ENCODE measurements around the gene KCNK7. TPM values are rescaled to one million over a fixed set of nuclear protein-coding genes. Genes with fewer than 3 reads are reported as not detected.

The KCNK7 gene
- total RNA-seq, 1 experiment from 2014 or later = 0.58 TPM

DNA sequence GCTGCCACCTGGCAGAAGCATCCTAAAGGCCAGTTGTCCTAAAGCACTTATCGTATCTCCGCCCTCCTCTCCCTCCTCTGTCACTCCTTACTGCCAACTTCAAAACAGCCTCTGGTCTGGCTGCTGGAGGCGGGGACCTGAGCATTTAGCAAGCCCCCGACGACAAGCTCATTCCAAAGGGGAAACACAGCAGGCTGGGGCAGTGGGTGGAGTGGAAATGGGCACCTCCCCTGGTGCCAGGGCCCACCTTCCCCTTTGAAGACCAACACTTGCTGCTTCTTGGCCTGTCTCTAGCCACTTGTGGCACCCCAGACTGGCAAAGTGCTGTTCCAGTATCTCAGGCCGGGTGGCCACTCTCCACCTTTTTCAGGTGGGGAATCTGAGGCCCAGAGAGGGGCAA is 14.8 kb upstream of the KCNK7 start:
- no peak for TF ChIP-seq EZH2 (IDR thresholded peaks at IDR 0.05; ENCODE audit: low read length, unreplicated experiment)
- TF ChIP-seq EZH2phosphoT487 (IDR thresholded peaks at IDR 0.05; ENCODE audit: borderline replicate concordance, low read length) = no peak
- no peak for TF ChIP-seq CTCF (conservative IDR thresholded peaks at IDR 0.05; ENCODE audit: low read depth, low read length)
- Histone ChIP-seq H4K20me1 (ENCODE audit: low read length) (no peaks in the 10 kb centered on the region; the same call in 1 of the 2 replicates), H3K4me1 (ENCODE audit: insufficient read depth, low read length) (peaks cover 25% of the 10 kb centered on the region), H3K27me3 (ENCODE audit: low read length) (no peaks in the 10 kb centered on the region), H3K9me3 (ENCODE audit: low read length) (no peaks in the 10 kb centered on the region), H3K4me3 (ENCODE audit: low read length) (no peak overlapping the region), H3K36me3 (ENCODE audit: low read depth, low read length) (peaks cover 13% of the 10 kb centered on the region; the same call in 1 of the 2 replicates), H3F3A (ENCODE audit: low read length, unreplicated experiment) (no peaks in the 10 kb centered on the region), H3K4me2 (ENCODE audit: low read length) (no peak overlapping the region), H3K9me2 (replicated peaks; ENCODE audit: low read length) (no peaks in the 10 kb centered on the region), H2AFZ (ENCODE audit: low read length) (no peak overlapping the region), H3K27ac (ENCODE audit: low read length) (no peak overlapping the region), H3K9ac (ENCODE audit: low read length) (no peak overlapping the region), H3K79me2 (ENCODE audit: low read length) (peaks cover 53% of the 10 kb centered on the region)
- no peak for DNase-seq
- intact Hi-C loops (cut with micrococcal nuclease) = loop anchor here (10.0 kb wide), 1 partner anchor 66 kb away; no protein-coding TSS in a partner anchor
- no peak for ATAC-seq
- POLR2A ChIA-PET (ENCODE audit: unreplicated experiment) = no interaction called here
- no TSS peak for BruUV-seq (replicated peaks)
- CTCF ChIA-PET = no interaction called here

DNA sequence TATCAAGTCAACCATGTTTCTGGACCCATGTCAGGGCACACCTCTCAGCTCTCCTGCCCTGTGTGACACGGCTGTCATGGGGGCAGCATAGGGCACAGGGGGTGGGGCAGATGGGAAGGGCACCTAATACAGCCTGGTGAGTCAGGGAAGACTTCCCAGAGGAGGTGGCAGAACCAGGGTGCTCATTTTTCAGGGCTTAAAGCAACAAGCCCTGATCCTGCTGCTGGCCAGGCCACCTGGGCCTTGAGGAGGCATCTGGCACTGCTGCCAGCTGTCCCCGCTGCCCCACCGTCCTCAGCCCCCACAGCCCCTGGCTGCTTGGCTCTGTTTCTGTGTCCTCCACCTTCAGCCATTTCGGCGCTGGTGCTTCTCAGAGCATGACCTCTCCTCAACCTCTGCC is 14.1 kb upstream of the KCNK7 start:
- intact Hi-C loops (cut with micrococcal nuclease) = loop anchor here (10.0 kb wide), 1 partner anchor 65 kb away; no protein-coding TSS in a partner anchor
- Histone ChIP-seq H3K9me2 (replicated peaks; ENCODE audit: low read length) (no peaks in the 10 kb centered on the region), H4K20me1 (ENCODE audit: low read length) (no peaks in the 10 kb centered on the region; the same call in 1 of the 2 replicates), H3K9me3 (ENCODE audit: low read length) (no peaks in the 10 kb centered on the region), H3K79me2 (ENCODE audit: low read length) (peaks cover 51% of the 10 kb centered on the region), H3K36me3 (ENCODE audit: low read depth, low read length) (peaks cover 21% of the 10 kb centered on the region), H3K4me2 (ENCODE audit: low read length) (no peak overlapping the region), H3K4me1 (ENCODE audit: insufficient read depth, low read length) (peaks cover 25% of the 10 kb centered on the region), H2AFZ (ENCODE audit: low read length) (no peak overlapping the region), H3F3A (ENCODE audit: low read length, unreplicated experiment) (no peaks in the 10 kb centered on the region), H3K27me3 (ENCODE audit: low read length) (no peaks in the 10 kb centered on the region), H3K27ac (ENCODE audit: low read length) (no peak overlapping the region), H3K9ac (ENCODE audit: low read length) (no peak overlapping the region), H3K4me3 (ENCODE audit: low read length) (no peak overlapping the region)
- TF ChIP-seq CTCF (conservative IDR thresholded peaks at IDR 0.05; ENCODE audit: low read depth, low read length) = no peak
- no peak for TF ChIP-seq EZH2 (IDR thresholded peaks at IDR 0.05; ENCODE audit: low read length, unreplicated experiment)
- TF ChIP-seq EZH2phosphoT487 (IDR thresholded peaks at IDR 0.05; ENCODE audit: borderline replicate concordance, low read length) = no peak
- ATAC-seq = no peak
- no peak for DNase-seq
- POLR2A ChIA-PET (ENCODE audit: unreplicated experiment) = no interaction called here
- no TSS peak for BruUV-seq (replicated peaks)
- CTCF ChIA-PET = no interaction called here

DNA sequence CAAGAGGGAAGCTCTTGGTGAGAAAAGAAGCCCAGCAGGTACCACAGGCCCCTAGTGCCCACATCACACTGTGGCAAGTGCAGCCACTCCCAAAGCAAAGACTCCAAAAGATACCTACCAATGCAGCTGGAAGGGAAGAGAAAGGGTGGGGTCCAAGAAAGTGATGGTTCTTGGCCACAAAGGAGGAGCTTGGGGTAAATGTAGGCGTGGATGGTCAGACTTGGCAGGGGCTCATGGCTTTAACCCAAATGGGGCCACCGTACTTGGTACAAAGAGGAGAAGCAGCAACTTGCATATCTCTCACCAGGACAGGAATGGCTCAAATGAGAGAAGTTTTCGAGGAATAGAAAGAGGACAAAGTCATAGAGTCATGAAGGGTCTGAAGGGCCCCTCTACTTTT is 13.6 kb upstream of the KCNK7 start:
- no peak for TF ChIP-seq CTCF (conservative IDR thresholded peaks at IDR 0.05; ENCODE audit: low read depth, low read length)
- H3K27ac ChIP-seq (ENCODE audit: low read length) = no peak overlapping the region
- H3K27me3 ChIP-seq (ENCODE audit: low read length) = no peaks in the 10 kb centered on the region
- ChIA-PET POLR2A (ENCODE audit: unreplicated experiment) (no interaction called here), CTCF (no interaction called here)
- no peaks in the 10 kb centered on the region for H3K9me3 ChIP-seq (ENCODE audit: low read length)
- H2AFZ ChIP-seq (ENCODE audit: low read length) = no peak overlapping the region
- H3K4me3 ChIP-seq (ENCODE audit: low read length) = no peak overlapping the region
- H4K20me1 ChIP-seq (ENCODE audit: low read length) = no peaks in the 10 kb centered on the region; the same call in 1 of the 2 replicates
- ATAC-seq (no peak), DNase-seq (no peak)
- H3F3A ChIP-seq (ENCODE audit: low read length, unreplicated experiment) = no peaks in the 10 kb centered on the region
- no peak overlapping the region for H3K4me2 ChIP-seq (ENCODE audit: low read length)
- H3K9ac ChIP-seq (ENCODE audit: low read length) = no peak overlapping the region
- no peaks in the 10 kb centered on the region for H3K9me2 ChIP-seq (replicated peaks; ENCODE audit: low read length)
- H3K4me1 ChIP-seq (ENCODE audit: insufficient read depth, low read length) = peaks cover 25% of the 10 kb centered on the region
- no TSS peak for BruUV-seq (replicated peaks)
- peaks cover 46% of the 10 kb centered on the region for H3K79me2 ChIP-seq (ENCODE audit: low read length)
- H3K36me3 ChIP-seq (ENCODE audit: low read depth, low read length) = peaks cover 21% of the 10 kb centered on the region
- intact Hi-C loops (cut with micrococcal nuclease) = no loop called here
